ENCODE measurements around the gene HDAC4.

HDAC4 gene

GRCh38 chr2:239432174-239432573, 31.4 kb upstream of the HDAC4 start:
- no peak overlapping the region for H3K9ac ChIP-seq (ENCODE audit: low read length)
- H3K4me2 ChIP-seq (ENCODE audit: low read length): no peak overlapping the region
- H3K9me3 ChIP-seq (ENCODE audit: low read length): no peaks in the 10 kb centered on the region
- H4K20me1 ChIP-seq (ENCODE audit: insufficient read depth, low read length): no peaks in the 10 kb centered on the region
- H3K4me1 ChIP-seq (ENCODE audit: insufficient read depth, low read length, severe bottlenecking): no peaks in the 10 kb centered on the region
- H3K9me2 ChIP-seq (ENCODE audit: low read depth, low read length): no peaks in the 10 kb centered on the region
- H3K79me2 ChIP-seq (ENCODE audit: insufficient read depth, low read length): no peaks in the 10 kb centered on the region
- no peaks in the 10 kb centered on the region for H3K27me3 ChIP-seq (ENCODE audit: insufficient read depth, low read length)
- H3F3A ChIP-seq (ENCODE audit: insufficient read depth, low read length): no peaks in the 10 kb centered on the region
- no peak overlapping the region for H2AFZ ChIP-seq (ENCODE audit: low read length)
- TF ChIP-seq CTCF (IDR thresholded peaks at IDR 0.05; ENCODE audit: low read length): no peak
- TF ChIP-seq EZH2 (IDR thresholded peaks at IDR 0.05; ENCODE audit: borderline replicate concordance, low read length): no peak
- no peaks in the 10 kb centered on the region for H3K36me3 ChIP-seq (ENCODE audit: insufficient read depth, low read length)
- no peak overlapping the region for H3K4me3 ChIP-seq (ENCODE audit: low read depth, low read length, poor library complexity, severe bottlenecking)
- H3K27ac ChIP-seq (ENCODE audit: low read depth, low read length, poor library complexity, severe bottlenecking): no peak overlapping the region

GRCh38 chr2:239431536-239431935, 30.7 kb upstream of the HDAC4 start:
- Histone ChIP-seq H3K36me3 (ENCODE audit: insufficient read depth, low read length) (no peaks in the 10 kb centered on the region), H2AFZ (ENCODE audit: low read length) (no peak overlapping the region), H3F3A (ENCODE audit: insufficient read depth, low read length) (no peaks in the 10 kb centered on the region), H3K9me2 (ENCODE audit: low read depth, low read length) (no peaks in the 10 kb centered on the region), H3K4me1 (ENCODE audit: insufficient read depth, low read length, severe bottlenecking) (no peaks in the 10 kb centered on the region), H3K9ac (ENCODE audit: low read length) (no peak overlapping the region), H3K4me2 (ENCODE audit: low read length) (no peak overlapping the region), H3K4me3 (ENCODE audit: low read depth, low read length, poor library complexity, severe bottlenecking) (no peak overlapping the region), H3K27me3 (ENCODE audit: insufficient read depth, low read length) (no peaks in the 10 kb centered on the region), H3K79me2 (ENCODE audit: insufficient read depth, low read length) (no peaks in the 10 kb centered on the region), H3K9me3 (ENCODE audit: low read length) (no peaks in the 10 kb centered on the region), H4K20me1 (ENCODE audit: insufficient read depth, low read length) (no peaks in the 10 kb centered on the region), H3K27ac (ENCODE audit: low read depth, low read length, poor library complexity, severe bottlenecking) (no peak overlapping the region)
- TF ChIP-seq CTCF (IDR thresholded peaks at IDR 0.05; ENCODE audit: low read length): no peak
- no peak for TF ChIP-seq EZH2 (IDR thresholded peaks at IDR 0.05; ENCODE audit: borderline replicate concordance, low read length)

- no peak overlapping the region for H3K4me3 ChIP-seq (ENCODE audit: low read depth, low read length, poor library complexity, severe bottlenecking)
- no peaks in the 10 kb centered on the region for H3K9me2 ChIP-seq (ENCODE audit: low read depth, low read length)
- no peaks in the 10 kb centered on the region for H3K36me3 ChIP-seq (ENCODE audit: insufficient read depth, low read length)
- no peak overlapping the region for H3K27ac ChIP-seq (ENCODE audit: low read depth, low read length, poor library complexity, severe bottlenecking)
- H3K4me1 ChIP-seq (ENCODE audit: insufficient read depth, low read length, severe bottlenecking): no peaks in the 10 kb centered on the region
- no peak overlapping the region for H3K9ac ChIP-seq (ENCODE audit: low read length)
- H3K79me2 ChIP-seq (ENCODE audit: insufficient read depth, low read length): no peaks in the 10 kb centered on the region
- no peak overlapping the region for H2AFZ ChIP-seq (ENCODE audit: low read length)
- no peaks in the 10 kb centered on the region for H3F3A ChIP-seq (ENCODE audit: insufficient read depth, low read length)
- TF ChIP-seq EZH2 (IDR thresholded peaks at IDR 0.05; ENCODE audit: borderline replicate concordance, low read length): no peak
- TF ChIP-seq CTCF (IDR thresholded peaks at IDR 0.05; ENCODE audit: low read length): no peak
- H3K4me2 ChIP-seq (ENCODE audit: low read length): no peak overlapping the region
- H3K27me3 ChIP-seq (ENCODE audit: insufficient read depth, low read length): no peaks in the 10 kb centered on the region
- no peaks in the 10 kb centered on the region for H4K20me1 ChIP-seq (ENCODE audit: insufficient read depth, low read length)
- no peaks in the 10 kb centered on the region for H3K9me3 ChIP-seq (ENCODE audit: low read length)
Measured at GRCh38 chr2:239429473-239430350, 28.9 kb upstream of the HDAC4 start.
